GM21619 (cell line): ENCODE results near the gene ARHGEF7.
"Not testable (repeated sequence)": the region's sequence is repeated elsewhere in the genome, so short reads cannot be mapped to it uniquely, and the experiment has no call there.

Experiments
- ATAC-seq: cut with Tn5 transposase; IDR thresholded peaks from one replicate; pipeline ENCODE4 v1.9.1; 2021; ENCODE audit not compliant: unreplicated experiment

Gene ARHGEF7

GRCh38 chr13:111193223-111193622 is 78.1 kb downstream of the ARHGEF7 start:
- not testable (repeated sequence) for ATAC-seq

GRCh38 chr13:111194651-111195050 is 79.5 kb downstream of the ARHGEF7 start:
- not testable (repeated sequence) for ATAC-seq

- not testable (repeated sequence) for ATAC-seq
Observed at GRCh38 chr13:111198732-111199378, 83.7 kb downstream of the ARHGEF7 start.

- no peak for ATAC-seq
Observed at GRCh38 chr13:111201304-111201940, 86.3 kb downstream of the ARHGEF7 start.

GRCh38 chr13:111202156-111202621 is 87.1 kb downstream of the ARHGEF7 start:
- ATAC-seq: no peak

- peak; percentile 75 for ATAC-seq
Observed at GRCh38 chr13:111202745-111203144, 87.6 kb downstream of the ARHGEF7 start.

- ATAC-seq: peak; percentile 33
Observed at GRCh38 chr13:111203736-111204389, 88.8 kb downstream of the ARHGEF7 start.

GRCh38 chr13:111204438-111205177 is 89.5 kb downstream of the ARHGEF7 start:
- ATAC-seq: no peak

GRCh38 chr13:111206148-111206547 is 91.0 kb downstream of the ARHGEF7 start:
- ATAC-seq: no peak

- no peak for ATAC-seq
Observed at GRCh38 chr13:111209613-111210012, 94.5 kb downstream of the ARHGEF7 start.

GRCh38 chr13:111210091-111210490 is 95.0 kb downstream of the ARHGEF7 start:
- ATAC-seq: no peak

- no peak for ATAC-seq
Observed at GRCh38 chr13:111210544-111211469, 95.7 kb downstream of the ARHGEF7 start.

- ATAC-seq: no peak
Observed at GRCh38 chr13:111211789-111212516, 96.8 kb downstream of the ARHGEF7 start.

- ATAC-seq: no peak
Observed at GRCh38 chr13:111212517-111212873, 97.4 kb downstream of the ARHGEF7 start.

- no peak for ATAC-seq
Observed at GRCh38 chr13:111213964-111214726, 99.0 kb downstream of the ARHGEF7 start.

GRCh38 chr13:111215081-111216047 is 100.3 kb downstream of the ARHGEF7 start:
- no peak for ATAC-seq

- no peak for ATAC-seq
Observed at GRCh38 chr13:111216166-111216960, 101.3 kb downstream of the ARHGEF7 start.
